Rectal smooth muscle tissue (tissue), 1 donor: ENCODE results near the gene FADS2.

Experiments used
- H3K27ac ChIP-seq: one replicate; pipeline ENCODE4 v1.7.0; 2013; ENCODE audit warnings: low read depth, low read length, inconsistent platforms
- H3K27me3 ChIP-seq: one replicate; pipeline ENCODE4 v1.7.0; 2013; ENCODE audit warnings: low read length; ENCODE audit not compliant: control insufficient read depth, insufficient read depth
- H3K36me3 ChIP-seq: one replicate; pipeline ENCODE4 v1.7.0; 2013; ENCODE audit warnings: low read length; ENCODE audit not compliant: control insufficient read depth, insufficient read depth
- H3K4me1 ChIP-seq: one replicate; pipeline ENCODE4 v1.7.0; 2013; ENCODE audit warnings: low read length; ENCODE audit not compliant: control insufficient read depth, insufficient read depth
- H3K4me3 ChIP-seq: one replicate; pipeline ENCODE4 v1.7.0; 2013; ENCODE audit warnings: low read length
- H3K9ac ChIP-seq: one replicate; pipeline ENCODE4 v1.7.0; 2013; ENCODE audit warnings: low read length

FADS2 gene

GRCh38 chr11:61846362-61847020 lies 18.4 kb downstream of the FADS2 start:
- no peaks in the 10 kb centered on the region for H3K4me1 ChIP-seq
- H3K9ac ChIP-seq: no peak overlapping the region
- H3K4me3 ChIP-seq: no peak overlapping the region
- H3K36me3 ChIP-seq: peaks cover 4% of the 10 kb centered on the region
- H3K27me3 ChIP-seq: no peaks in the 10 kb centered on the region
- no peak overlapping the region for H3K27ac ChIP-seq

GRCh38 chr11:61847914-61848581 lies 19.9 kb downstream of the FADS2 start:
- Histone ChIP-seq H3K9ac (no peak overlapping the region), H3K4me3 (no peak overlapping the region), H3K27ac (no peak overlapping the region), H3K36me3 (peaks cover 4% of the 10 kb centered on the region), H3K4me1 (no peaks in the 10 kb centered on the region), H3K27me3 (no peaks in the 10 kb centered on the region)

- H3K27me3 ChIP-seq: no peaks in the 10 kb centered on the region
- H3K4me3 ChIP-seq: no peak overlapping the region
- no peak overlapping the region for H3K27ac ChIP-seq
- no peak overlapping the region for H3K9ac ChIP-seq
- no peaks in the 10 kb centered on the region for H3K4me1 ChIP-seq
- peaks cover 4% of the 10 kb centered on the region for H3K36me3 ChIP-seq
Measured at GRCh38 chr11:61848631-61849030, 20.5 kb downstream of the FADS2 start.

GRCh38 chr11:61850687-61851086 lies 22.6 kb downstream of the FADS2 start:
- Histone ChIP-seq H3K4me3 (no peak overlapping the region), H3K36me3 (peaks cover 7% of the 10 kb centered on the region), H3K27ac (no peak overlapping the region)

GRCh38 chr11:61851113-61851899 lies 23.2 kb downstream of the FADS2 start:
- Histone ChIP-seq H3K27ac (no peak overlapping the region), H3K9ac (no peak overlapping the region), H3K4me3 (no peak overlapping the region), H3K4me1 (no peaks in the 10 kb centered on the region), H3K27me3 (peaks cover 2% of the 10 kb centered on the region), H3K36me3 (peaks cover 7% of the 10 kb centered on the region)

More at GRCh38 chr11:61850687-61851086, 22.6 kb downstream of the FADS2 start:
- peaks cover 2% of the 10 kb centered on the region for H3K27me3 ChIP-seq
- H3K9ac ChIP-seq: no peak overlapping the region
- H3K4me1 ChIP-seq: no peaks in the 10 kb centered on the region

GRCh38 chr11:61851900-61852295 lies 23.8 kb downstream of the FADS2 start:
- Histone ChIP-seq H3K27me3 (peaks cover 2% of the 10 kb centered on the region), H3K36me3 (peaks cover 7% of the 10 kb centered on the region), H3K27ac (no peak overlapping the region), H3K9ac (no peak overlapping the region), H3K4me1 (no peaks in the 10 kb centered on the region), H3K4me3 (no peak overlapping the region)

- H3K4me3 ChIP-seq: no peak overlapping the region
- H3K36me3 ChIP-seq: peaks cover 3% of the 10 kb centered on the region
- H3K27me3 ChIP-seq: peaks cover 2% of the 10 kb centered on the region
- no peaks in the 10 kb centered on the region for H3K4me1 ChIP-seq
- H3K9ac ChIP-seq: no peak overlapping the region
- H3K27ac ChIP-seq: no peak overlapping the region
Measured at GRCh38 chr11:61853698-61854169, 25.6 kb downstream of the FADS2 start.

- Histone ChIP-seq H3K4me3 (no peak overlapping the region), H3K27ac (no peak overlapping the region), H3K4me1 (no peaks in the 10 kb centered on the region), H3K9ac (no peak overlapping the region), H3K36me3 (peaks cover 3% of the 10 kb centered on the region), H3K27me3 (peaks cover 2% of the 10 kb centered on the region)
Measured at GRCh38 chr11:61854206-61854895, 26.3 kb downstream of the FADS2 start.

- H3K9ac ChIP-seq: no peak overlapping the region
- H3K36me3 ChIP-seq: peaks cover 3% of the 10 kb centered on the region
- peaks cover 2% of the 10 kb centered on the region for H3K27me3 ChIP-seq
- H3K27ac ChIP-seq: no peak overlapping the region
- H3K4me3 ChIP-seq: no peak overlapping the region
- H3K4me1 ChIP-seq: no peaks in the 10 kb centered on the region
Measured at GRCh38 chr11:61854966-61855714, 27.0 kb downstream of the FADS2 start.

- no peaks in the 10 kb centered on the region for H3K4me1 ChIP-seq
- H3K4me3 ChIP-seq: no peak overlapping the region
- peaks cover 2% of the 10 kb centered on the region for H3K27me3 ChIP-seq
- H3K36me3 ChIP-seq: peaks cover 3% of the 10 kb centered on the region
- H3K27ac ChIP-seq: no peak overlapping the region
- H3K9ac ChIP-seq: no peak overlapping the region
Measured at GRCh38 chr11:61855939-61856680, 28.0 kb downstream of the FADS2 start.
